Stimulated activated CD8-positive, alpha-beta memory T cell treated with anti-CD3 and anti-CD28 coated beads, Interleukin-2, amount 100 ng/mL, for 1 hour (primary cell): ENCODE results near the gene CEP162.
"Not testable (repeated sequence)": the region's sequence is repeated elsewhere in the genome, so short reads cannot be mapped to it uniquely, and the experiment has no call there.

Experiments
- DNase-seq, 2 donors: peaks; one replicate each; pipeline ENCODE4 v3.0.0-alpha.2; 2020; ENCODE audit warnings: low read depth in 2 of 2

The CEP162 gene

DNA sequence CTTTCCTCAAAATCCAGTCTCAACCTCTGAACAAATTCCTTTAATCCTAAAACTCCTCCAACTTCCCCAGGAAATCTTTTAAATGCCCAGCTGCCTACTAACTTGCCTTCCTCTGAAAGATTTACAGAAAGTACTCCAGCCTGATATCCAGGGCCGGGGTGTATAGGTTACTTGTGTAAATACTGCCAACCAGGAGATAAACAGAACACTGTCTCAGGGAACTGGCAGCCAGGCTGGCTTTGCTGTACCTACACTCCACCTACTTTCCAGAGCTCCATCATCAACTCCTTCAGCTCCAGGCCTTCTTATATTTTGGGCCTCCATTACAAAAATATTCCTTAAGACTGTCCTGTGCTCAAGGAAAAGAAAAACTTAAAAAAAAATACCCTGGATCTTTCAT, 85.9 kb downstream of the CEP162 start:
- DNase-seq = no peak

GRCh38 chr6:84139311-84139710, 88.1 kb downstream of the CEP162 start:
- no peak for DNase-seq

- no peak for DNase-seq
Measured at GRCh38 chr6:84137989-84138575, 89.4 kb downstream of the CEP162 start.

- no peak for DNase-seq
Measured at GRCh38 chr6:84137051-84137375, 90.4 kb downstream of the CEP162 start.

DNA sequence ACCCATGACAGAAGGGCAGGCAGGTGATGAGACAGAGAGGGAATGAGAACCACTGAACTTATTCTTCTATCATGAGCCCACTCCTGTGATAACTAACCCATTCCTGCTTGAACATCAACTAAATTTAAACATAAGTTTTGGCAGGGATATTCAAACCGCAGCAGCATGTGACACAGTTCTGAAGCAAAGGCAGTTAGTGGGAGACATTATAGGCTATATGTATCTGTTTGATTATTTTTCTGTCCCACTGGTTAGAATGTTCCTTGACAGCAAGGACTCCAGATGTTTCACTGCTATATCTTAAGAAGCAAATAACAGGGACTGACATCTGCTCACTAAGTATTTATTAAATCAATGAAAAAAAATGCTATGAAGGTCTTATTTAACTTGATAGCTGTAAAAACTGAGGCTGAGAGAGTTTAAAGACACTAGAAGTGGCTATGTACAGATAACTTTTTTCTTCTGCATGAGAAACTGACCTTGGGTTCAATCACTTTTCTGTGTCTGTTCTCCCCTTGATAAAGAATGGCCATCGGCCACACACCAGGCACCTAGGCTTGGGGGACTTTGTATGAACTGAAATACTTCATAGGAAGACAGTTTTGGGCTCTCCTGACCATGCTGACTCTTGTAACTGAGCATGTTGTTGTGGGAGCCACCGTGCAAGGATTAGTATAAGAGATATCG, 90.9 kb downstream of the CEP162 start:
- DNase-seq = no peak

- no peak for DNase-seq
Measured at GRCh38 chr6:84135291-84135690, 92.2 kb downstream of the CEP162 start.

DNA sequence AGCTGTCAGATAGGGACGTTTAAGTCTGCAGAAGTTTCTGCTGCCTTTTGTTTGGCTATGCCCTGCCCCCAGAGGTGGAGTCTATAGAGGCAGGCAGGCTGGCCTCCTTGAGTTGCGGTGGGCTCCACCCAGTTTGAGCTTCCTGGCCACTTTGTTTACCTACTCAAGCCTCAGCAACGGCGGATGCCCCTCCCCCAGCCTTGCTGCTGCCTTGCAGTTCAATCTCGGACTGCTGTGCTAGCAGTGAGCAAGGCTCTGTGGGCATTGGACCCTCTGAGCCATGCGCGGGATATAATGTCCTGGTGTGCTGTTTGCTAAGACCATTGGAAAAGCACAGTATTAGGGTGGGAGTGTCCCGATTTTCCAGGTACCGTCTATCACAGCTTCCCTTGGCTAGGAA, 94.1 kb downstream of the CEP162 start:
- not testable (repeated sequence) for DNase-seq

DNA sequence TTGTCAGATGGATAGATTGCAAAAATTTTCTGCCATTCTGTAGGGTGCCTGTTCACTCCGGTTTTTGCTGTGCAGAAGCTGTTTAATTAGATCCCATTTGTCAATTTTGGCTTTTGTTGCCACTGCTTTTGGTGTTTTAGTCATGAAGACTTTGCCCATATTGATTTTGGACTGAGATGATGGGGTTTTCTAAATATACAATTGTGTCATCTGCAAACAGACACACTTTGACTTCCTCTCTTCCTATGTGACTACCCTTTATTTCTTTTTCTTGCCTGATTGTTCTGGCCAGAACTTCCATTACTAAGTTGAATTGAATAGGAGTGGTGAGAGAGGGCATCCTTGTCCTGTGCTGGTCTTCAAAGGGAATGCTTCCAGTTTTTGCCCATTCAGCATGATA, 97.9 kb downstream of the CEP162 start:
- DNase-seq = not testable (repeated sequence)

DNA sequence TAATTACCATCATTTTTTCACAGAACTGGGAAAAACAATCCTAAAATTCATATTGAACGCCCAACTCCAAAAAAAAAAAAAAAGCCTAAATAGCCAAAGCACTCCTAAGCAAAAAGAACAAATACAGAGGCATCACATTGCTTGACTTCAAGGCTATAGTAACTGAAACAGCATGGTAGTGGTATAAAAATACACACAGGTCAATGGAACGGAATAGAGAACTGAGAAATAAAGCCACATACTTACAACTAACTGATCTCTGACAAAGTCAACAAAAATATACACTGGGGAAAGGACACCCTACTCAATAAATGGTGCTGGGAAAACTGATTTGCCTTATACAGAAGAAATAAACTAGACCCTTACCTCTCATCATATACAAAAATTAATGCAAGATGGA, 104.3 kb downstream of the CEP162 start:
- DNase-seq = no peak

- DNase-seq = no peak
Measured at GRCh38 chr6:84119277-84119676, 108.2 kb downstream of the CEP162 start.

DNA sequence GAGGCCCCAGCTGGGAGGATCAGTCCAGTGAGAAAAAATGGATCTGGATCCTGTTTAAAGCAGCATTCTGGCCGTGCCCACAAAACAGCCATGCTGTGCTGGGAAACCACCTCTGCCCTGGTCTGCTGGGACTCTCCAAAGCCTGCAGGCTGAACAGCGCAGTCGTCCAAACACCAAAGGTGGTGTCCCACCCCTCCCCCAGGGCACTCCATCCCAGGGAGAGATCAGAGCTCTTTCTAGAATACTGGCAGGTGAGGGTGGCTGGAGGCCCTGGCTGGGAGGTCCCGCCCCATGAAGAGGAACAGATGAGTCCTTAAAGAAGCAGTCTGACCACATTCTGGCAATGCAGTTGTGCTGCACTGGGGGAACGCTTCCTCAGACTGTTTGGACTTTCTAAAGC, 109.3 kb downstream of the CEP162 start:
- no peak for DNase-seq

DNA sequence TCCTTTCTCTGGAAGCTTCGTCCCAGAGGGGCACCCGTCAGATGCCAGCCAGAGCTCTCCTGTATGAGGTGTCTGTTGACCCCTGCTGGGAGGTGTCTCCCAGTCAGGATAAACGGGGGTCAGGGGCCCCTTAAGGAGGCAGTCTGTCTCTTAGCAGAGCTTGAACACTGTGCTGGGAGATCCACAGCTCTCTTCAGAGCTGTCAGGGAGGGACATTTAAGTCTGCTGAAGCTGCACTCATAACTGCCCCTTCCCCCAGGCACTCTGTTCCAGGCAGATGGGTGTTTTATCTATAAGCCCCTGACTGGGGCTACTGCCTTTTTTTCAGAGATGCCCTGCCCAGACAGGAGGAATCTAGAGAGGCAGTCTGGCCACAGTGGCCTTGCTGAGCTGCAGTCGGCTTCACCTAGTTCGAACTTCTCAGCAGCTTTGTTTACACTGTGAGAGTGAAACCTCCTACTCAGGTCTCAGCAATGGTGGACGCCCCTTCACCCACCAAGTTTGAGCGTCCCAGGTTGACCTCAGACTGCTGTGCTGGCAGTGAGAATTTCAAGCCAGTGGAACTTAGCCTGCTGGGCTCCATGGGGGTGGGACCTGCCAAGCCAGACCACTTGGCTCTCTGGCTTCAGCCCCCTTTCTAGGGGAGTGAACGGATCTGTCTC, 112.4 kb downstream of the CEP162 start:
- DNase-seq = not testable (repeated sequence)

DNA sequence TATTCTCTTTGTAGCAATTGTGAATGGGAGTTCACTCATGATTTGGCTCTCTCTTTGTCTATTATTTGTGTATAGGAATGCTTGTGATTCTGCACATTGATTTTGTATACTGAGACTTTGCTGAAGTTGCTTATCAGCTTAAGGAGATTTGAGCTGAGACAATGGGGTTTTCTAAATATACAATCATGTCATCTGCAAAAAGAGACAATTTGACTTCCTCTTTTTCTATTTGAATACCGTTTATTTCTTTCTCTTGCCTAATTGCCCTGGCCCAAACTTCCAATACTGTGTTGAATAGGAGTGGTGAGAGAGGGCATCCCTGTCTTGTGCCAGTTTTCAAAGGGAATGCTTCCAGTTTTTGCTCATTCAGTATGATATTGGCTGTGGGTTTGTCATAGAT, 116.1 kb downstream of the CEP162 start:
- not testable (repeated sequence) for DNase-seq

DNA sequence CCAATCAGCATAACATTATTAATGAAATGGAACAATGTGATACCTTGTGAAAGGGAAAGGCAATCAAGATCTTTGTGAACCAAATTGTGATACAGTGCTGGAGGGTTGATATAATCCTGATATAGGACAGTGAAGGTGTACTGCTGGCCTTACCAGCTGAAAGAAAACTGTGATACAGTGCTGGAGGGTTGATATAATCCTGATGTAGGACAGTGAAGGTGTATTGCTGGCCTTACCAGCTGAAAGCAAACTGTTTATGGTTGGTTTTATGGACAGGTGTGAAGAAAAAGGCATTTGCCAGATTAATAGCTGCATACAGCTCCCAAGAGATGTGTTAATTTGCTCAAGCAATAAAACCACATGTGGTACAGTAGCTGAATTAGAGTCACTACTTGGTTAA, 119.9 kb downstream of the CEP162 start:
- DNase-seq = no peak

- DNase-seq = not testable (repeated sequence)
Measured at GRCh38 chr6:84105215-84105924, 122.1 kb downstream of the CEP162 start.

- DNase-seq = no peak
Measured at GRCh38 chr6:84103029-84103428, 124.4 kb downstream of the CEP162 start.

- DNase-seq = no peak
Measured at GRCh38 chr6:84095156-84095555, 132.3 kb downstream of the CEP162 start.

DNA sequence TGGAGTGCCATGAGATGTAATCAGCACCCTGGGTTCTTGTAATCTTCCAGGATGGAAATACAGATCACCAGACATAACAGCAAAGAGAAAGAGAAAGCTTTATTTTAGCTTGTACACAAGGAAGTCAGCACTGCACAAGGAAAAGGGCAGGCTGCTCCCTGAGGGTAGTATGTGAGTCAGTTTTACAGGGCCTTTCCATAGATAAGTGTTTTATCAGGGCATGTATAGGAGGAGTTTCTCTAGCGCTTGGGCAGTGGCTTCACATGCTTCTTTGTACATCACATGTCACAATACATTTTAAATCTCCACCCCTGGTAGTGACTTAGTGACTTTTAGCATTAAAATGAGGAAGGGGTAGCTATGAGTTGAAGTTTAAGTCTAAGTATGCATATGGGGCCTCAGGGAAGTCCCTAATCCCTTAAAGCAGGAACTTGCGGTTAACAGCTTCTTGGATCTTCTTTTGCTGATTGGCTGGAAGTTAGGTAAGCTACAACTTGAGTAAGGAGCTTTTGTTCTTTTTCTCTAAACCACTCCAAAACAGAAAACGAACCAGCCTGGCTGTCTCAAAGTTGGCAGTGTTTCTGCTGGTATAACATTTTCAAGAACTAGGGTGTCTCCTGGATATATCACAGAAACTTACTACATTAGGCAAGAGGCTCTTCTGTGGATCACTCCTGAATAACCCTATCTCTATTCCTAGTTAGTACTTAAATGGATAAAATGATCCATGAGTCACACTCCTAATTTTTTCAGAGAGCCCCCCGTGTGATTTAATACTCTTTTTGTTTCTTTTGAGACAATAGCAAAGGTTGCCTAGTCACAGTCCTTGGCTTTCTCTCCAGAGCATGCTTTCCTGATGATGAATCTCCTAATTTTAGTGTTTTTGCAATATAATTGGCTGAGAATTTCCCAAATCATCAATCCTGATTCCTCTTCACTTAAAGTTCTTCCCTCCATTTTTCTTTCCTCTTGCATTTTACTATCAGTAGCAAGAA, 133.7 kb downstream of the CEP162 start:
- no peak for DNase-seq

- DNase-seq = no peak
Measured at GRCh38 chr6:84089552-84089951, 137.9 kb downstream of the CEP162 start.

DNA sequence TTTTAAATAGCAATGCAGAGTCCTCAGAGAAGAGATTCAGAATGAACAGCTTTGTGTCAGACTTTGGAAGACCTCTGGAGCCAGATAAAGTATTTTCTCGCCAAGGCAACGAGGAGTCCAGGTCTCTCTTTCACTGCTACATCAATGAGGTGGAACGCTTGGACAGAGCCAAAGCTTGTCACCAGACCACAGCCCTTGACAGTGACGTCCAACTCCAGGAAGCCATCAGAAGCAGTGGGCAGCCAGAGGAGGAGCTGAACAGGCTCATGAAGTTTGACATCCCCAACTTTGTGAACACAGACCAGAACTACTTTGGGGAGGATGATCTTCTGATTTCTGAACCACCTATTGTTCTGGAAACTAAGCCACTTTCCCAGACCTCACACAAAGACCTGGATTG, 138.4 kb downstream of the CEP162 start:
- no peak for DNase-seq
